GM23338 (cell line): ENCODE data around the gene RHOB. TPM values are rescaled to one million over a fixed set of nuclear protein-coding genes. Genes with fewer than 3 reads are reported as not detected.

Experiments used
- ATAC-seq: fragments of 200-7000 bp; cut with Tn5 transposase; 3 replicates; pipeline ENCODE4 v1.9.1; 2020
- DNase-seq: peaks from one replicate; pipeline ENCODE4 v3.0.0-alpha.2; 2015; ENCODE audit warnings: low spot score
- H2AFZ ChIP-seq: fragments of 200-600 bp; sonication (generic); 2 replicates; pipeline ENCODE4 v1.8.0; 2016; ENCODE audit warnings: antibody characterized with exemption, mild to moderate bottlenecking, moderate library complexity
- H3F3A ChIP-seq: fragments of 200-600 bp; sonication (generic); replicated peaks from 2 replicates; pipeline ENCODE4 v1.8.0; 2017; ENCODE audit warnings: antibody characterized with exemption, mixed run types, low read depth
- H3K27ac ChIP-seq: fragments of 200-600 bp; sonication (generic); 2 replicates; pipeline ENCODE4 v1.6.1; 2016; ENCODE audit warnings: low read depth
- H3K27me3 ChIP-seq: fragments of 200-600 bp; sonication (generic); 2 replicates; pipeline ENCODE4 v1.8.0; 2016; ENCODE audit warnings: mild to moderate bottlenecking, mixed run types, moderate library complexity; ENCODE audit not compliant: insufficient read depth
- H3K36me3 ChIP-seq: fragments of 200-600 bp; sonication (generic); 2 replicates; pipeline ENCODE4 v1.8.0; 2016; ENCODE audit warnings: mild to moderate bottlenecking; ENCODE audit not compliant: insufficient read depth
- H3K4me1 ChIP-seq: fragments of 200-600 bp; sonication (generic); 2 replicates; pipeline ENCODE4 v1.8.0; 2016; ENCODE audit warnings: mild to moderate bottlenecking, moderate library complexity; ENCODE audit not compliant: insufficient read depth
- H3K4me2 ChIP-seq: fragments of 200-600 bp; sonication (generic); 2 replicates; pipeline ENCODE4 v1.7.1; 2017; ENCODE audit warnings: mixed run types
- H3K4me3 ChIP-seq: fragments of 200-600 bp; sonication (generic); 2 replicates; pipeline ENCODE4 v1.6.1; 2016; ENCODE audit warnings: mixed run types
- H3K79me2 ChIP-seq: fragments of 200-600 bp; sonication (generic); replicated peaks from 2 replicates; pipeline ENCODE4 v1.8.0; 2017; ENCODE audit warnings: mild to moderate bottlenecking; ENCODE audit not compliant: insufficient read depth
- H3K9me2 ChIP-seq: fragments of 200-600 bp; sonication (generic); 2 replicates; pipeline ENCODE4 v1.8.0; 2017; ENCODE audit not compliant: insufficient read depth
- H4K20me1 ChIP-seq: fragments of 200-600 bp; sonication (generic); replicated peaks from 2 replicates; pipeline ENCODE4 v1.8.0; 2017; ENCODE audit warnings: mild to moderate bottlenecking; ENCODE audit not compliant: insufficient read depth
- H3K27ac Mint-ChIP-seq: 2 replicates; pipeline ENCODE4 v1.8.0; 2020; ENCODE audit warnings: inconsistent platforms, mild to moderate bottlenecking, moderate library complexity, mixed read lengths
- H3K27me3 Mint-ChIP-seq: 3 replicates; pipeline ENCODE4 v1.8.0; 2022; ENCODE audit warnings: low read depth, mild to moderate bottlenecking, moderate library complexity, mixed read lengths, inconsistent platforms; ENCODE audit not compliant: insufficient read depth, poor library complexity
- H3K36me3 Mint-ChIP-seq: 3 replicates; pipeline ENCODE4 v1.8.0; 2021; ENCODE audit warnings: low read depth, mild to moderate bottlenecking, inconsistent platforms, moderate library complexity, mixed read lengths
- H3K4me1 Mint-ChIP-seq: 3 replicates; pipeline ENCODE4 v1.8.0; 2020; ENCODE audit warnings: mild to moderate bottlenecking, inconsistent platforms, mixed read lengths
- H3K4me3 Mint-ChIP-seq: 3 replicates; pipeline ENCODE4 v1.8.0; 2021; ENCODE audit warnings: moderate library complexity, mild to moderate bottlenecking, inconsistent platforms, mixed read lengths
- H3K9me3 Mint-ChIP-seq: 3 replicates; pipeline ENCODE4 v1.8.0; 2020; ENCODE audit warnings: moderate library complexity, mild to moderate bottlenecking, inconsistent platforms, mixed read lengths
- CREB1 ChIP-seq: fragments of 250-450 bp; sonication (Bioruptor Pico); IDR thresholded peaks from 2 replicates; pipeline ENCODE4 v1.5.0; 2020; ENCODE audit warnings: low read depth, mild to moderate bottlenecking, moderate library complexity
- CTCF ChIP-seq, 2 experiments: fragments of 200-600 bp in 1 of 2; sonication (generic) in 1 of 2; conservative IDR thresholded peaks; 2 replicates each; pipeline versions ENCODE4 v1.5.1 to v1.6.1; 2016 to 2017; ENCODE audit warnings: antibody characterized with exemption in 2 of 2, low read depth in 2 of 2, mild to moderate bottlenecking in 2 of 2, moderate library complexity in 1 of 2
- ETS1 ChIP-seq: IDR thresholded peaks from 2 replicates; pipeline ENCODE4 v1.6.1; 2016; ENCODE audit warnings: antibody characterized with exemption
- EZH2 ChIP-seq: fragments of 200-600 bp; sonication (generic); IDR thresholded peaks from one replicate; pipeline ENCODE4 v1.8.0; 2017; ENCODE audit warnings: antibody characterized with exemption, mild to moderate bottlenecking, low read depth; ENCODE audit not compliant: unreplicated experiment
- EZH2phosphoT487 ChIP-seq: fragments of 200-600 bp; sonication (generic); IDR thresholded peaks from one replicate; pipeline ENCODE4 v1.8.1; 2018; ENCODE audit warnings: antibody characterized with exemption; ENCODE audit not compliant: unreplicated experiment
- JUNB ChIP-seq: IDR thresholded peaks from one replicate; pipeline ENCODE4 v1.6.1; 2016; ENCODE audit warnings: antibody characterized with exemption; ENCODE audit not compliant: unreplicated experiment
- NANOG ChIP-seq: IDR thresholded peaks from 2 replicates; pipeline ENCODE4 v1.6.1; 2016; ENCODE audit warnings: antibody characterized with exemption, borderline replicate concordance
- POLR2AphosphoS5 ChIP-seq: IDR thresholded peaks from 2 replicates; pipeline ENCODE4 v1.6.1; 2016; ENCODE audit warnings: antibody characterized with exemption, low read depth
- REST ChIP-seq: IDR thresholded peaks from one replicate; pipeline ENCODE4 v1.6.1; 2018; ENCODE audit warnings: antibody characterized with exemption; ENCODE audit not compliant: unreplicated experiment
- STAT1 ChIP-seq: IDR thresholded peaks from one replicate; pipeline ENCODE4 v1.6.1; 2016; ENCODE audit warnings: antibody characterized with exemption; ENCODE audit not compliant: unreplicated experiment
- ZNF114 ChIP-seq: fragments of 250-450 bp; sonication (Bioruptor Pico); IDR thresholded peaks from 2 replicates; pipeline ENCODE4 v1.5.0; 2020; ENCODE audit warnings: mild to moderate bottlenecking, moderate library complexity
- ZNF331 ChIP-seq: fragments of 250-450 bp; sonication (Bioruptor Pico); IDR thresholded peaks from 2 replicates; pipeline ENCODE4 v1.5.0; 2020; ENCODE audit warnings: low read depth, mild to moderate bottlenecking, moderate library complexity
- ZNF462 ChIP-seq: fragments of 250-450 bp; sonication (Bioruptor Pico); IDR thresholded peaks from 2 replicates; pipeline ENCODE4 v1.5.0; 2020; ENCODE audit warnings: mild to moderate bottlenecking, moderate library complexity
- polyA plus RNA-seq: library from polyadenylated mRNA; unstranded; fragments of >200 nt; fragmentation: Nextera tagmentation; extraction: Ambion mirVana; gene quantifications from 2 replicates; pipeline ENCODE4 v1.2.1, GENCODE V29; 2016
- total RNA-seq: library from RNA; depleted of rRNA; stranded (reverse); fragments of >200 nt; shearing (Covaris generic); gene quantifications from 2 replicates; pipeline ENCODE4 v1.2.3, GENCODE V29; 2014

The RHOB gene
- total and polyA plus RNA-seq, 2 experiments from 2014 or later, result 6.6 to 26.9 TPM

- no peaks in the 10 kb centered on the region for H3K36me3 Mint-ChIP-seq
- Histone ChIP-seq H3K4me1 (peaks cover 11% of the 10 kb centered on the region; the same call in 1 of the 2 replicates), H3K4me3 (no peak overlapping the region), H3K27ac (no peak overlapping the region), H3K4me2 (no peak overlapping the region), H3K27me3 (peaks cover 48% of the 10 kb centered on the region), H3K36me3 (no peaks in the 10 kb centered on the region), H3K9me2 (no peaks in the 10 kb centered on the region), H3K79me2 (no peaks in the 10 kb centered on the region), H2AFZ (no peak overlapping the region), H4K20me1 (peaks cover 12% of the 10 kb centered on the region; the same call in 1 of the 2 replicates), H3F3A (no peaks in the 10 kb centered on the region)
- no peaks in the 10 kb centered on the region for H3K9me3 Mint-ChIP-seq
- ATAC-seq (no peak), DNase-seq (no peak)
- no peak for TF ChIP-seq ZNF114 (CRISPR knock-in tag)
- no peak for TF ChIP-seq NANOG
- TF ChIP-seq POLR2AphosphoS5, result no peak
- TF ChIP-seq CREB1 (CRISPR knock-in tag), result no peak
- TF ChIP-seq REST, result no peak
- TF ChIP-seq ETS1, result no peak
- TF ChIP-seq EZH2phosphoT487, result no peak
- no peak for TF ChIP-seq STAT1
- no peak for TF ChIP-seq ZNF331 (CRISPR knock-in tag)
- no peak for TF ChIP-seq ZNF462 (CRISPR knock-in tag)
- TF ChIP-seq JUNB, result no peak
- TF ChIP-seq CTCF (conservative IDR thresholded peaks at IDR 0.05; ENCODE audit: low read depth in 2 of 2), result no peak
- no peak for TF ChIP-seq EZH2
- H3K27ac Mint-ChIP-seq, result no peak overlapping the region
- H3K4me1 Mint-ChIP-seq, result peaks cover 25% of the 10 kb centered on the region; the same call in 2 of the 3 replicates
- peaks cover 33% of the 10 kb centered on the region for H3K27me3 Mint-ChIP-seq
- H3K4me3 Mint-ChIP-seq, result no peak overlapping the region
These were observed 5.1 kb downstream of the RHOB start for GRCh38 chr2:20451761-20452499.
